Occipital lobe (tissue), 2 donors: ENCODE data around the gene DUSP10. TPM values are rescaled to one million over a fixed set of nuclear protein-coding genes. Genes with fewer than 3 reads are reported as not detected.

Experiments used
- DNase-seq: peaks from one replicate; lab custom pipeline; 2025; lab: John Stamatoyannopoulos, UW
- total RNA-seq: library from RNA; depleted of rRNA; stranded (reverse); fragments of >200 nt; gene quantifications from one replicate; pipeline ENCODE4 v1.2.3, GENCODE V29; 2014

Gene DUSP10
- total RNA-seq, 1 donor from 2014 or later = 5.3 TPM

GRCh38 chr1:221765527-221765926 lies 23.6 kb upstream of the DUSP10 start:
- no peak for DNase-seq

GRCh38 chr1:221762121-221762520 lies 20.2 kb upstream of the DUSP10 start:
- DNase-seq = no peak

GRCh38 chr1:221761354-221762002 lies 19.6 kb upstream of the DUSP10 start:
- no peak for DNase-seq

GRCh38 chr1:221760911-221761310 lies 19.0 kb upstream of the DUSP10 start:
- DNase-seq = no peak

- no peak for DNase-seq
Measured at GRCh38 chr1:221759436-221759835, 17.5 kb upstream of the DUSP10 start.

GRCh38 chr1:221758455-221758854 lies 16.6 kb upstream of the DUSP10 start:
- DNase-seq = no peak

GRCh38 chr1:221756830-221757551 lies 15.1 kb upstream of the DUSP10 start:
- DNase-seq = no peak

GRCh38 chr1:221753828-221754188 lies 11.9 kb upstream of the DUSP10 start:
- DNase-seq = no peak

GRCh38 chr1:221751226-221751887 lies 9.5 kb upstream of the DUSP10 start:
- no peak for DNase-seq

GRCh38 chr1:221748981-221749380 lies 7.1 kb upstream of the DUSP10 start:
- no peak for DNase-seq

GRCh38 chr1:221747839-221748238 lies 6.0 kb upstream of the DUSP10 start:
- DNase-seq = no peak

GRCh38 chr1:221743416-221744208 lies 1.7 kb upstream of the DUSP10 start:
- DNase-seq = no peak

GRCh38 chr1:221742555-221743415 lies 896 bp upstream of the DUSP10 start:
- peak; percentile 64 for DNase-seq

GRCh38 chr1:221740993-221741702 lies 741 bp downstream of the DUSP10 start:
- DNase-seq = peak; percentile 39

GRCh38 chr1:221740369-221740992 lies 1.4 kb downstream of the DUSP10 start:
- no peak for DNase-seq

- DNase-seq = no peak
Measured at GRCh38 chr1:221739677-221740025, 2.2 kb downstream of the DUSP10 start.

GRCh38 chr1:221739018-221739676 lies 2.7 kb downstream of the DUSP10 start:
- DNase-seq = no peak

- no peak for DNase-seq
Measured at GRCh38 chr1:221736714-221737113, 5.2 kb downstream of the DUSP10 start.

- no peak for DNase-seq
Measured at GRCh38 chr1:221735999-221736398, 5.9 kb downstream of the DUSP10 start.
